ENCODE results near the gene ACVRL1.

Gene ACVRL1

GRCh38 chr12:51907083-51907855 lies at the start of gene ACVRL1:
Gene ACVRL1, plus strand, starts transcription at chr12:51907504. Its CDS starts 4,971 bp downstream, at chr12:51912475.
- DNase-seq, result no peak

- no peak for DNase-seq
Observed at GRCh38 chr12:51860986-51861385, 46.3 kb upstream of the ACVRL1 start.

DNA sequence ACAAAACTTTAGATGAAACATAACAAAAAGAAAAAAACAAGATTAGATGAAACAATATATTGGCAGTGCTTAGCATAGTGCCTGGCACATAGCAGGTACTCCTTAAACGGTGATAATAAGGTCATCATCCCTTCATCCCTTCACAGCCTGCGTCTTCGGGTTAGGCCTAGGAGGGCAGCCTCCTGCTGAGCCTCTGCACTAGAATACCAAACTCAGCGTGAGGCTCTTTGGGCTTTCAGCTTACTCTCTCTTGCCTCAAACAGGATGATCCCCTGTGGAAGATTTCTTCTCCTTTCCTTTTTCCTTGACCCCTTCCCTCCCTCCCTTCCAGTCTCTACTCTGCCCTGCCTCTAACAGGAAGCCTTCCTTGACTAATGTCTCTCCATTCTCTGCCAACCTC lies 44.4 kb upstream of the ACVRL1 start:
- DNase-seq, result no peak

GRCh38 chr12:51863363-51863932 lies 43.9 kb upstream of the ACVRL1 start:
- DNase-seq, result no peak

DNA sequence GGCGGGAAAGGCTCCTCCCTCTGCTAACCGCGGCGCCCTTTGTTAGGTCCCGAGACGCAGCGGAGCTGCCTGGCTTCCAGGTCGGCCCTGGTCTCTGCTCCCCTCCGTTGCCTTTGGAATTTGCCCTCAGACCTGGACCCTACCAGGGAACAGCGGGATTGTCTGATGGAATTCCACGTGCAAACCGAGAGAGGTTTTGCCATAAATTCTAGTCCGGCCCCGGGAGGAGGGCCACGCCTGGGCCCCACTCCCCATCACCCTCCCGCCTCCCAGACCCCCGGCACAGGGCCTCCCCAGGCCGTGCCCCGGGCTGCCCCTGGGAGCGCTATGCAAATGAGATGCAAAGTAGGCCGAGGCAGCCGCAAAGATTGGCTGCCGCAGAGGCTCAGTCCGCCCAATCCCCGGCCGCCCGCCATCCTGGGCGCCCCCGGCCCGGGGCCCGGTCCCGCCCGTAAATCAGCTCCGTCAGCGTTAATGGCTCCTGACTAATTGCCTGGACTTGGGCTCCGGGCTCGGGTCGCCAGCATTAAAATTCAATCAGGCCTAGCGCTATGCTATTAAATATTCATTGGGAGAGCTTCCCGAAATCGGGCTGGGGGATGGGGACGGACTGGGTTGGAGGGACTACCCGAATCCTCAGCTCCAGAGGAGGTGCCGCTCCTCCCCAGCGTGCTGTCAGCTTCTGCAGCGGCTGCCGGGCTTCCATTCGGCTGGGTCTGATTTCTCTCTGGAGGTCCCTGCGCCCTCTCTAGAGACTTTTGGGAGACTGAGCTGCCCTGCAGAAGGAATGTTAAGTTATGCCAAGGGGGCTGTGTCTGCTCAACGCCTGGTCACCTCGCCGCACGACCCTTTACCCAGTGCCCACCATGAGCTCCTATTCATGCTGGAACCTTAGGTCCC lies 43.1 kb upstream of the ACVRL1 start:
- no peak for DNase-seq

DNA sequence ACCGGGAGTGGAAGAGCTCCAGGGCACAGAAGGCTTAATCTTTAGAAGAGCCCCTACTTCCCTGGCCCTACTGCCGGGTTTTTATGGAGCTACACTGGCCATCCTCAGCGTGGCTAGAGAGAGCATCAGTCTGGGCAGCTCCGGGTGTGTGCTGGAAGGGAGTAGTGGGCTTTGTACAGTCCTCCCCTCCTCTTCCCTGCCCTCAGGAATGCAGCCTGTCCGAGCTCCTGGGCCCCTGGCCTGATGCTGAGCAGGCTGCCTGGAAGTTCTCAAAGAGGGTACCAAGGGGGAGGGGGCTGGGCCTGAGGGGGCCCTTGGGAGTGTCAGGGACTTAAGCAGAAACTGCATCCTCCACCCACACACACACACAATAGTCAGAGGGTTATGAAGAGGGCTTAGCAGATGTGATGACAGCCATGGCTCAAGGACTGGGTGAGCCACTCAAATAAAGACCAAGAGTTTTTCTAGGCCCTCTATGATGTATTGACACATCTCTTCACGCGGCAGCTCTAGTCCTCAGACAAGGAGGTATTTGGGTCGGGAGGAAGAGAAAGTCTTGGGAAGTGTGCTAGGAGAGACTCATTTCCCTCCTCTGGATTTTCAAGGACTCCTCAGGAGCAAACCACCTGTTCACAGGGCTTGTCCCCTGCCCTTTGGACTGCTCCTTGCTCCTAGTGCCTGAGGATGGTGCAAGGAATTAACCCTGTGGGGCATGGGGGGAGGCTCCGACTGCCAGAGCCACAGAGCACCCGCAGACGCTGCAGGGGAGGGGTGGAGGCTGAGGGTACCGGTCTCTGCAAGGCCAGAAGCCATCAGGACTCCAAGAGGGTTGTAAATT lies 42.3 kb upstream of the ACVRL1 start:
- no peak for DNase-seq

DNA sequence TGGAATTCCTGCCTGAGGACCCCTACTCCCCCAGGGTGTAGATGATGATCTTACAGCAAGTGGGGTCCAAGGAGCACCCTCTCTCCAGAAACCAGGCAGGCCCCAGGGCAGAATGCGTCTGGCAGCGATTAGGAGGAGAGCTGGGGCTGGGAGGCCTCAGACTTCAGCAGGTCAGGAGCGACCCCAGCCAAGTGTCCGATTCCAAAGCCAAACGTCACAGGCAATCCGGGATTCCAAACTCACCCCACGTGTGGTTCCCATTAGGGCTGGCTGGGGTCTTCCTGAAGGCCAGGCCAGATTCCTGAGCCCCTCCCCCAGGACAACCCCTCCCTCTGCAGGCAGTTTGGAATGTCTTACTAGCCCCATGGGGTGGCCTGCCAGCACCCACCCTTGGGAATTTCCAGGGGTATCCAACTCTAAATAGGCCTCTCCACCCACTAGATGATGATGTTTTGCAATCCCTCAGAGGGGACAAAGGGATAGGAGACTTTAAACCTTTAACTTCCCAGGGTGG lies 41.5 kb upstream of the ACVRL1 start:
- DNase-seq, result no peak

DNA sequence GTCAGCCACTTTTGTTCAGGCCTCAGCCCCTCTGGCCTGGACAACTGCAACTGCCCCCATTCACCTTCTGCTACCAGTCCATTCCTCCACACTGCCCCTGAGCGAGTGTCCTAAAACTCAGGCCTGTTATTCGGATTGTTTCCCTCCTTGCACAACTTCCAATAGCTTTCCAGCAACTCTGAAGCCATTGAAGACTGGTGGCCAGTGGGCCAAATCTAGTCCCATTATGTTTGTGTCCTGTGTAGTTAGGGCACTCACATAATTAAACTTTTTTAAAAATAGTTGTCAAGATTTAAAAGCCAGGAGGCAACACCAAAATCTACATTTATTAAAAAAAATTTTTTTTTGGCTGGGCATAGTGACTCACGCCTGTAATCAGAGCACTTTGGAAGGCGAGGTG lies 41.0 kb upstream of the ACVRL1 start:
- no peak for DNase-seq

- DNase-seq, result no peak
Observed at GRCh38 chr12:51866762-51867161, 40.5 kb upstream of the ACVRL1 start.

- no peak for DNase-seq
Observed at GRCh38 chr12:51867371-51867770, 39.9 kb upstream of the ACVRL1 start.

- no peak for DNase-seq
Observed at GRCh38 chr12:51867796-51868428, 39.4 kb upstream of the ACVRL1 start.

GRCh38 chr12:51868821-51869495 lies 38.3 kb upstream of the ACVRL1 start:
- DNase-seq, result no peak

DNA sequence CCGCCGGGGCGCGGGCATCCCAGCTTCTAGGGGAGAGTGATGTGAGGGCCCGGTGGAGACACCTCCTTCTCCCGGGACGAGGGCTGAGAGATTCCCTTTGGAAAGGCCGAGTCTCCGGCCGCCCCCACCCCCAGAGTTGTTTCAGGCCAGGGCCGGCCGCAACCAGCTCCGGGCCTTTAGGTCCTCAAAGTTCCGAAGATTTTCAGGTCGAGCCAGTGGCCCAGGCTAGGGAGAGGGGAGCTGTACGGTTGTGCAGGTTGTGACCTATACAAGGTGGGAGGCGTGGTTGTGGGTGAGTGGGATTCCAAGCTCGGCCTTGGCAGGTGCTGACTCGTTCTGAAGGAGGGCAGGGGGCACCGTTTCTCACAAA lies 37.8 kb upstream of the ACVRL1 start:
- no peak for DNase-seq

GRCh38 chr12:51869931-51870330 lies 37.4 kb upstream of the ACVRL1 start:
- DNase-seq, result no peak

DNA sequence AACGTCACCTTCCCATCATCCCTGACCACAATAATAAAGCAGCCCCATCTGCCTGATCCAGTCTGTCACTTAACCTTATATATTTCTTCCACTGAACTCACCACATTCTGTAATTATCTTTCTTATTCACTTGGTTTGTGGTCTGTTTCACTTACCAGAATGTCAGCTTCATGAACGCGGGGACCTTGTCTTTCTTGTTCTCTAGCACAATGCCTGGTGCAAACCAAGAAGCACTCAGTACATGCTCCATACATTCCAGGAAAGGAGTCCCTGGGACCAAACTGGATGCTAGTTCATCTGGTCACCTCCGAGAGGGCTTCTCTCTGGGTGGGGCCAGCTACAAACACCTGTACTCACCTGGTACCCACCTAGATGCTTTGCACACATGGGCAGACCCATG lies 36.8 kb upstream of the ACVRL1 start:
- DNase-seq, result no peak

- DNase-seq, result no peak
Observed at GRCh38 chr12:51871126-51871525, 36.2 kb upstream of the ACVRL1 start.

DNA sequence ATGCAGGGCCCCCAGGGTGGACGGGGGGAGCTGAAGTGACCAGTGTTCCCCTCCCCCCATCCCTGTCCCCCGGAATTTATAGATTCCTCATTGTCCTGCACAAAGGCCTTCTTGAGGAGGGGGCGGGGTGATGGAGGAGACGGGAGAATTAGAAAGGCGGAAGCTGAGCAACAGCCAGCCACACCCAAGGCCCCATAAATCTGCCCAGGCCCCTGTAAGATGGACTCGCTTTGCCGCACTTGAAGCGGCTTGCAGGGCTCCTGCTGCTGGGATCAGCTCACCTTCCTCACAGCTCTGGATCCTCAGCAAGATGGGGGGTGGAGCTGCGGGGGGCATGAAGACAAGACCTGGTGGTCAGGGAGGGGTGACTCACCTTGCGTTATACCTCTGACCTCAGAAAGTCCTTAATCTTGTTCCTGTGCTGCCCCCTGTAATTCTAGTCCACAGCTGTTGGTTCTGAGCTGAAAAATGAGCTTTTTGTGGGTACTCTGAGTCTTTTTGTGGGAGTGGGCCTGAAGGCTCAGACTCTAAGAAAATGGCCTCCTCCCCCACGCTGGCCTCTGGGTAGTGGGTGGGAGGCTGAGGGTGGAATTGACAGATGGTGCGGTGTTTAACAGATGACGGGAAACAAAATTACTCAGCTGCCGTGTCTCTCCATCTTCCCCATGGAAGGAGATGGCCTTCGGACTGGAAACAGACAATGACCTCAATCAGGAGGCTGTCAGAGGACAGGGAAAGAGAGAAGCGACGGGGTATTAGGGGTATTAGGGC lies 35.2 kb upstream of the ACVRL1 start:
- DNase-seq, result no peak

GRCh38 chr12:51872689-51872981 lies 34.7 kb upstream of the ACVRL1 start:
- DNase-seq, result no peak

DNA sequence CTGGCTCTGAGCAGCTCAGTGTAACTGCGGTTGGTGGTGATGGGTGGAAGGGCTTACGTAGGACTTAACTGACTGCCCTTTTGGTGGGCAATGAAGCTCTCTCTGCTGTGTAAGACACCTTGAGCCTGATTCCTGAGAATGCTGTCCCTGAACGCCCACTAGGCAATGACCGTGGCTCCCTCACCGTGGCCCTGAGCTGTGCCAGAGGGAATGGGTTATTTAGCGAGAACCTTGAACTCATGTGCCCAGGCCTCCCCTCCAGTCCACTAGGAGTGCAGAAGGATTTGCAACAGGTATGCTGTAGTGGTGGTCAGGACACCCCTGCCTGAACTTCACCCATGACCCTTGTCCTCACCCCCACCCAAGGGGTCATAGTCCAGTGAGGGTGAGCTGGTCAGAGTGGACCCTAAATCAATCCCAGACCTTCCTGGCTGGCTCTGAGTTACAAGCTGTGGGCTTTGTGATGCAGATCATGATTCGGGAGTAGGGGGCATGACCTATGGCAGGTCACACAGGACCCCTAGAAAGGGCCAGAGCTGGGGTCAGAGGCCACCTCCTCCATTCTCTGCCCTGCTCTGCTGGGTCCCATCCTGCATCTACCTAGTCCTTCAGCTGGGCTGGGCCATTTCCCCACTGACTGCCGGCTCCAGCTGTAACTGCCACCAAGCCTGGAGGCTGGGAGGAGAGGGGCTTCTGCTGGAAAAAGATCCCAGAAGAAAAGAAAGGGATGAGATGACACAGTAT lies 33.9 kb upstream of the ACVRL1 start:
- no peak for DNase-seq

GRCh38 chr12:51874000-51874399 lies 33.3 kb upstream of the ACVRL1 start:
- DNase-seq, result no peak

All from GF-D8 (cell line).